HG03175 (cell line): ENCODE results near the gene SPAG16.

ENCODE experiments used
- ATAC-seq: cut with Tn5 transposase; IDR thresholded peaks from one replicate; pipeline ENCODE4 v1.9.1; 2021; ENCODE audit warnings: mild to moderate bottlenecking, moderate library complexity; ENCODE audit not compliant: unreplicated experiment

Gene SPAG16

GRCh38 chr2:214226061-214226460 is 941.8 kb downstream of the SPAG16 start:
- no peak for ATAC-seq

- ATAC-seq = no peak
These were observed 948.0 kb downstream of the SPAG16 start for GRCh38 chr2:214232271-214232670.

GRCh38 chr2:214233164-214233563 is 948.9 kb downstream of the SPAG16 start:
- no peak for ATAC-seq

GRCh38 chr2:214242797-214243196 is 958.5 kb downstream of the SPAG16 start:
- ATAC-seq = no peak

GRCh38 chr2:214244847-214245246 is 960.6 kb downstream of the SPAG16 start:
- no peak for ATAC-seq

- ATAC-seq = no peak
These were observed 962.2 kb downstream of the SPAG16 start for GRCh38 chr2:214246417-214246816.

GRCh38 chr2:214247531-214247930 is 963.3 kb downstream of the SPAG16 start:
- ATAC-seq = no peak

GRCh38 chr2:214255046-214255445 is 970.8 kb downstream of the SPAG16 start:
- ATAC-seq = no peak

GRCh38 chr2:214261683-214262082 is 977.4 kb downstream of the SPAG16 start:
- ATAC-seq = no peak

- no peak for ATAC-seq
These were observed 979.9 kb downstream of the SPAG16 start for GRCh38 chr2:214264171-214264570.

- ATAC-seq = no peak
These were observed 981.8 kb downstream of the SPAG16 start for GRCh38 chr2:214265991-214266489.

- ATAC-seq = no peak
These were observed 993.6 kb downstream of the SPAG16 start for GRCh38 chr2:214277880-214278279.

- ATAC-seq = no peak
These were observed 1001.7 kb downstream of the SPAG16 start for GRCh38 chr2:214286011-214286410.

- ATAC-seq = no peak
These were observed 1009.3 kb downstream of the SPAG16 start for GRCh38 chr2:214293593-214293992.

- ATAC-seq = no peak
These were observed 1010.2 kb downstream of the SPAG16 start for GRCh38 chr2:214294426-214294825.

GRCh38 chr2:214297423-214297822 is 1013.2 kb downstream of the SPAG16 start:
- no peak for ATAC-seq

GRCh38 chr2:214310319-214310718 is 1026.1 kb downstream of the SPAG16 start:
- ATAC-seq = no peak

- ATAC-seq = peak; percentile 65
These were observed 1026.8 kb downstream of the SPAG16 start for GRCh38 chr2:214311031-214311533.

GRCh38 chr2:214311931-214312749 is 1027.9 kb downstream of the SPAG16 start:
- no peak for ATAC-seq

- no peak for ATAC-seq
These were observed 1031.1 kb downstream of the SPAG16 start for GRCh38 chr2:214315324-214315723.

GRCh38 chr2:214320211-214320610 is 1035.9 kb downstream of the SPAG16 start:
- no peak for ATAC-seq

GRCh38 chr2:214322662-214323061 is 1038.4 kb downstream of the SPAG16 start:
- no peak for ATAC-seq
